GM12872 (cell line): ENCODE data around the gene XRCC2.

Experiments used
- CTCF ChIP-seq: IDR thresholded peaks from 3 replicates; pipeline ENCODE4 v1.5.1; 2011; ENCODE audit warnings: low read depth, mild to moderate bottlenecking, low read length, moderate library complexity; ENCODE audit not compliant: insufficient read depth

Gene XRCC2

GRCh38 chr7:152667958-152668357, 8.0 kb downstream of the XRCC2 start:
- no peak for TF ChIP-seq CTCF

GRCh38 chr7:152666078-152666477, 9.9 kb downstream of the XRCC2 start:
- no peak for TF ChIP-seq CTCF

- no peak for TF ChIP-seq CTCF
Measured at GRCh38 chr7:152664636-152665035, 11.3 kb downstream of the XRCC2 start.

GRCh38 chr7:152663931-152664330, 12.0 kb downstream of the XRCC2 start:
- no peak for TF ChIP-seq CTCF

- no peak for TF ChIP-seq CTCF
Measured at GRCh38 chr7:152663148-152663740, 12.7 kb downstream of the XRCC2 start.

GRCh38 chr7:152661479-152661878, 14.5 kb downstream of the XRCC2 start:
- TF ChIP-seq CTCF = no peak

GRCh38 chr7:152660021-152660420, 15.9 kb downstream of the XRCC2 start:
- TF ChIP-seq CTCF = no peak
